ENCODE data around the gene PANK1. TPM values are rescaled to one million over a fixed set of nuclear protein-coding genes. Genes with fewer than 3 reads are reported as not detected.

The PANK1 gene
- total RNA-seq, 1 donor from 2014 or later: 21.4 TPM

DNA sequence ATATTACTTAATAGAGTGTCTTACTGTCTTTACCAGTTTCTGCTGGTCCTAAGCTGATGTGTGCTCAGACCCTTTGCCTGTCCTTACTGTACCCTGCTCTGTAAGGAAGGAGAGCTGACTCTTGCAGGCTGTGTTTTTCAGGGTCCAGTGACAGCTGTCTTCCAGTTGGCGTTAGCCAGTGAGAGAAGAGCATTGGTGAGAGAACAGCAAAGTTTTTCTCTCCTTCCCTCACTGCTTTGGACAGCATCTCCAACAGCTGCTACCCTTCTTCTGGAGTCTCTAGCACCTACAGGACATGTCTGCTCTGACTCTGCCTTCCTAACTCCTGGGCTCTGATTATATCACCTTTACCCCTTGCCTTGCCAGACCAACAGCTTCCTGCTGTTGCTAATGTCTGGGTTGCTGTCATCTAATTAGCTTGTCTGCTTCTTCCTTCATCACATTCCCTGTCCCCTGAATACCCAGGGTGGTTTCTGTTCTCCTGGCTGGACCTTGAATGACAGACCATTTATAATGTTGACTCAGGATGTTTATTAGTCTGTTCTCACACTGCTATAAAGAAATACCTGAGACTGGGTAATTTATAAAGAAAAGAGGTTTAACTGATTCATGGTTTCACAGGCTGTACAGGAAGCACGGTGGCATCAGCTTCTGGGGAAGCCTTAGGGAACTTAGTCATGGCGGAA is 23.5 kb upstream of the PANK1 start:
- Histone ChIP-seq H3K27ac (replicated peaks) (no peak overlapping the region), H3K9me3 (replicated peaks) (no peaks in the 10 kb centered on the region), H3K4me3 (no peak overlapping the region), H3K36me3 (no peaks in the 10 kb centered on the region), H3K4me1 (no peaks in the 10 kb centered on the region), H3K27me3 (ENCODE audit: low read depth) (no peaks in the 10 kb centered on the region)
- DNase-seq: no peak
- intact Hi-C loops (cut with micrococcal nuclease): no loop called here
- TF ChIP-seq, protein P1, sequence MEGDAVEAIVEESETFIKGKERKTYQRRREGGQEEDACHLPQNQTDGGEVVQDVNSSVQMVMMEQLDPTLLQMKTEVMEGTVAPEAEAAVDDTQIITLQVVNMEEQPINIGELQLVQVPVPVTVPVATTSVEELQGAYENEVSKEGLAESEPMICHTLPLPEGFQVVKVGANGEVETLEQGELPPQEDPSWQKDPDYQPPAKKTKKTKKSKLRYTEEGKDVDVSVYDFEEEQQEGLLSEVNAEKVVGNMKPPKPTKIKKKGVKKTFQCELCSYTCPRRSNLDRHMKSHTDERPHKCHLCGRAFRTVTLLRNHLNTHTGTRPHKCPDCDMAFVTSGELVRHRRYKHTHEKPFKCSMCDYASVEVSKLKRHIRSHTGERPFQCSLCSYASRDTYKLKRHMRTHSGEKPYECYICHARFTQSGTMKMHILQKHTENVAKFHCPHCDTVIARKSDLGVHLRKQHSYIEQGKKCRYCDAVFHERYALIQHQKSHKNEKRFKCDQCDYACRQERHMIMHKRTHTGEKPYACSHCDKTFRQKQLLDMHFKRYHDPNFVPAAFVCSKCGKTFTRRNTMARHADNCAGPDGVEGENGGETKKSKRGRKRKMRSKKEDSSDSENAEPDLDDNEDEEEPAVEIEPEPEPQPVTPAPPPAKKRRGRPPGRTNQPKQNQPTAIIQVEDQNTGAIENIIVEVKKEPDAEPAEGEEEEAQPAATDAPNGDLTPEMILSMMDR (IDR thresholded peaks at IDR 0.05; ENCODE audit: borderline replicate concordance): no peak

DNA sequence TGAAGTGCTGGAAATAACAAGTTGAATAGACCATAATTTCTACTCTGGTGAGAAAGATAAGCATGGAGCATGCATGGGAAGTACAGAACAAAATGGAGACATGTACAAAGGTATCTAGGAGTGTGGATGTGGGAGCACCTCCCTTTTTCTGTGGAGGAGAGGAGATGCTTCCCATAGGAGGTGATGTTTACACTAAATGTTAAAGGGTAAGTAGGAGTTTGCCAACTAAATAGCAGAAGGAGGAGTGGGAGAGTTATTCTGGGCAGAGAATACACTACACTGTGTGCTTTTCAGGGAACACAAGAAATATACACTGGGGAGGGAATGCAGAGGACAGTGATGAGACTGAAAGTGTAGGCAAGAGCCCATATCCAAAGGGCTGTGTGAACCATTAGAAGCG is 21.1 kb upstream of the PANK1 start:
- Histone ChIP-seq H3K36me3 (no peaks in the 10 kb centered on the region), H3K27me3 (ENCODE audit: low read depth) (no peaks in the 10 kb centered on the region), H3K4me3 (no peak overlapping the region), H3K9me3 (replicated peaks) (no peaks in the 10 kb centered on the region), H3K27ac (replicated peaks) (no peak overlapping the region), H3K4me1 (peaks cover 9% of the 10 kb centered on the region)
- TF ChIP-seq, protein P1 (IDR thresholded peaks at IDR 0.05; ENCODE audit: borderline replicate concordance): no peak
- intact Hi-C loops (cut with micrococcal nuclease): no loop called here
- DNase-seq: no peak

DNA sequence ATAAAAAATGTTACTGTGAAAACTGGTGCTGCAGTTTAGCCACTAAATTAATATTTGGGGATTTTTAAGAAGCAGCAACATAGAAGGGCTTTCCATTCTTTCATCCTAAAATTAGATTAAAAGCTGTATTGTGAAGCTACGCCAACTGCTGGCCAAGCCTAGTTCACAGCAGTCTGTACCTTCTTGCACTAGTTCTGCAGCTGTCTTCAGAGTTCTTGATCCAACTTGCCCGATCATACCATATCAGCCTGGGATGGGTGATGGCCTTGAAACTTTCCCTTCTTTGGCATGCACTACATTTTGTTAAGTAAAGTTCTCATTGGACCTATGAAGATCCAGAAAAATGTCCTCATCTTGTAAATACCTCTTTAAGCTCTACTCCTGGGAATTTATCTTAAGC is 20.3 kb upstream of the PANK1 start:
- Histone ChIP-seq H3K4me1 (peaks cover 9% of the 10 kb centered on the region), H3K36me3 (no peaks in the 10 kb centered on the region), H3K27ac (replicated peaks) (no peak overlapping the region), H3K9me3 (replicated peaks) (no peaks in the 10 kb centered on the region), H3K4me3 (no peak overlapping the region), H3K27me3 (ENCODE audit: low read depth) (no peaks in the 10 kb centered on the region)
- DNase-seq: no peak
- intact Hi-C loops (cut with micrococcal nuclease): no loop called here
- TF ChIP-seq, protein P1 (IDR thresholded peaks at IDR 0.05; ENCODE audit: borderline replicate concordance): no peak

DNA sequence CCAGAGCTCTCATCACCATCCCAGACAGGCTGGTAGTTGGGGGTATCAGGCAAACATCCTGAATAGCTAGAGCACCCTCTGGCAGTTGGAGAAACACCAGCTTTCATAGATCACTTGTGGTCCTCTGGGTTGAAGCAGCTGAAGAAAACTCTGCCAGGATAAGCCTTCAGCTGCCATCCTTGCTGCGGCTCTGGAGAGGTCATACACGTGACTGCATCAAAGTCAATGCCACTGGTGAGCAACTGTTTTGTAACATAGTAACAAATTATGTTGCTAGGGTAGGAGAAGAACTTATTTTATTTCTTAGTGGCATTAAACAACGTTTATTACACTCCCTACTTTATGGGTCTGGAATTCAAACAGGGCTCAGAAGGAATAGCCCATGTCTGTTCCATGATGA is 19.2 kb upstream of the PANK1 start:
- TF ChIP-seq, protein P1 (IDR thresholded peaks at IDR 0.05; ENCODE audit: borderline replicate concordance): no peak
- Histone ChIP-seq H3K4me1 (peaks cover 9% of the 10 kb centered on the region), H3K27ac (replicated peaks) (no peak overlapping the region), H3K9me3 (replicated peaks) (no peaks in the 10 kb centered on the region), H3K4me3 (no peak overlapping the region), H3K27me3 (ENCODE audit: low read depth) (no peaks in the 10 kb centered on the region), H3K36me3 (no peaks in the 10 kb centered on the region)
- intact Hi-C loops (cut with micrococcal nuclease): no loop called here
- DNase-seq: no peak

DNA sequence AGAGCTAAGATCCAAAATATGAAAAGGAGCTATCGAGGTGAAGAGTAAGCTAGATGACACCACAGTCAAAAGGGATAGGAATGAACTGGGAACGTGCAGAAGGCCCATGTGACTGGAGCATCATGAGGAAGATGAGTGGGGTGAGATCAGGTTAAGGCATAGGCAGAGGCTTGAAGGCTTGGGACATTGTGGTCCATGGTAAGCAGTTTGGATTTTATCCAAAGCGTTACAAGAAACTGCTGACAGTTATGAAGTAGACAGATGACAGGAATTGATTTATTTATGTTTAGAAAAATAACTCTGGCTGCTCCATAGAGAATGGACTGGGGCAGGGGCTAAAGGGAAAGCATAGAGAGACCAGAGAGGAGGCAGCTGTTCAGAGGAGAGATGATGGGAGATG is 18.1 kb upstream of the PANK1 start:
- intact Hi-C loops (cut with micrococcal nuclease): no loop called here
- TF ChIP-seq, protein P1 (IDR thresholded peaks at IDR 0.05; ENCODE audit: borderline replicate concordance): no peak
- H3K36me3 ChIP-seq: no peaks in the 10 kb centered on the region

More for the DNA sequence above, 18.1 kb upstream of the PANK1 start:
- peaks cover 9% of the 10 kb centered on the region for H3K4me1 ChIP-seq
- no peak overlapping the region for H3K4me3 ChIP-seq
- no peak overlapping the region for H3K27ac ChIP-seq (replicated peaks)
- H3K9me3 ChIP-seq (replicated peaks): no peaks in the 10 kb centered on the region
- no peaks in the 10 kb centered on the region for H3K27me3 ChIP-seq (ENCODE audit: low read depth)
- DNase-seq: no peak

Data from left ventricle myocardium inferior (tissue), 1 donor.